ENCODE results near the gene LOXL1.

- TF ChIP-seq CTCF (IDR thresholded peaks at IDR 0.05; ENCODE audit: poor library complexity) (no peak), EZH2 (IDR thresholded peaks at IDR 0.05; ENCODE audit: borderline replicate concordance) (no peak)
Observed at GRCh38 chr15:73936588-73937290, 10.5 kb downstream of the LOXL1 start.

Measured in hepatocyte (in vitro differentiated cells).